BE2C (cell line): ENCODE data around the gene ST6GALNAC2.
"Not testable (repeated sequence)": the region's sequence is repeated elsewhere in the genome, so short reads cannot be mapped to it uniquely, and the experiment has no call there.

ENCODE experiments used
- DNase-seq: peaks from one replicate; pipeline ENCODE4 v3.0.0-alpha.2; 2020
- H3K27me3 ChIP-seq: fragments of 250-450 bp; sonication (Bioruptor Pico); 2 replicates; pipeline ENCODE4 v1.5.1; 2020; ENCODE audit warnings: mild to moderate bottlenecking
- H3K36me3 ChIP-seq: fragments of 250-450 bp; sonication (Bioruptor Pico); 2 replicates; pipeline ENCODE4 v1.5.1; 2020; ENCODE audit warnings: mild to moderate bottlenecking
- H3K4me1 ChIP-seq: fragments of 250-450 bp; sonication (Bioruptor Pico); 2 replicates; pipeline ENCODE4 v1.5.1; 2020
- H3K4me3 ChIP-seq: 2 replicates; pipeline ENCODE4 v1.5.1; 2011; ENCODE audit warnings: low read depth, low read length
- H3K9me3 ChIP-seq: fragments of 250-450 bp; sonication (Bioruptor Pico); 2 replicates; pipeline ENCODE4 v1.5.1; 2020
- CTCF ChIP-seq: IDR thresholded peaks from 2 replicates; pipeline ENCODE4 v1.5.1; 2012; ENCODE audit warnings: mild to moderate bottlenecking, low read depth, low read length

The ST6GALNAC2 gene

GRCh38 chr17:76565728-76566612 lies 19.7 kb downstream of the ST6GALNAC2 start:
- Histone ChIP-seq H3K27me3 (0 out of 2 replicates have a peak, but pooled peaks cover 3% of the 10 kb centered on the region), H3K4me3 (no peak overlapping the region), H3K36me3 (peaks cover 47% of the 10 kb centered on the region), H3K4me1 (peaks cover 9% of the 10 kb centered on the region), H3K9me3 (no peaks in the 10 kb centered on the region)
- no peak for DNase-seq
- TF ChIP-seq CTCF, result no peak

GRCh38 chr17:76564991-76565727 lies 20.5 kb downstream of the ST6GALNAC2 start:
- not testable (repeated sequence) for H3K4me1 ChIP-seq, H3K9me3 ChIP-seq, DNase-seq, H3K4me3 ChIP-seq, H3K27me3 ChIP-seq
- H3K36me3 ChIP-seq, result peaks cover 55% of the 10 kb centered on the region

GRCh38 chr17:76563359-76563758 lies 22.3 kb downstream of the ST6GALNAC2 start:
- peaks cover 12% of the 10 kb centered on the region for H3K4me1 ChIP-seq
- H3K36me3 ChIP-seq, result peaks cover 73% of the 10 kb centered on the region
- H3K9me3 ChIP-seq, result not testable (repeated sequence)

GRCh38 chr17:76562734-76563148 lies 22.9 kb downstream of the ST6GALNAC2 start:
- 0 out of 2 replicates have a peak, but pooled peaks cover 3% of the 10 kb centered on the region for H3K27me3 ChIP-seq
- no peak for TF ChIP-seq CTCF
- peaks cover 12% of the 10 kb centered on the region for H3K4me1 ChIP-seq
- H3K36me3 ChIP-seq, result peaks cover 79% of the 10 kb centered on the region
- no peak overlapping the region for H3K4me3 ChIP-seq
- no peaks in the 10 kb centered on the region for H3K9me3 ChIP-seq
- peak; percentile 48 for DNase-seq

More at GRCh38 chr17:76563359-76563758, 22.3 kb downstream of the ST6GALNAC2 start:
- DNase-seq, H3K27me3 ChIP-seq, H3K4me3 ChIP-seq: not testable (repeated sequence)

- Histone ChIP-seq H3K4me3 (0 out of 2 replicates have a peak overlapping the region, but pooled peaks have one; percentile 21), H3K36me3 (peaks cover 71% of the 10 kb centered on the region), H3K4me1 (peaks cover 8% of the 10 kb centered on the region), H3K9me3 (no peaks in the 10 kb centered on the region), H3K27me3 (0 out of 2 replicates have a peak, but pooled peaks cover 3% of the 10 kb centered on the region)
- no peak for DNase-seq
- TF ChIP-seq CTCF, result no peak
These were observed 23.8 kb downstream of the ST6GALNAC2 start for GRCh38 chr17:76561799-76562268.

GRCh38 chr17:76561332-76561731 lies 24.3 kb downstream of the ST6GALNAC2 start:
- H3K4me1 ChIP-seq, result peaks cover 8% of the 10 kb centered on the region
- TF ChIP-seq CTCF, result no peak
- H3K9me3 ChIP-seq, result no peaks in the 10 kb centered on the region
- 0 out of 2 replicates have a peak, but pooled peaks cover 3% of the 10 kb centered on the region for H3K27me3 ChIP-seq
- peaks cover 66% of the 10 kb centered on the region for H3K36me3 ChIP-seq
- DNase-seq, result no peak
- 0 out of 2 replicates have a peak overlapping the region, but pooled peaks have one; percentile 21 for H3K4me3 ChIP-seq

- Histone ChIP-seq H3K36me3 (peaks cover 61% of the 10 kb centered on the region), H3K4me1 (peaks cover 8% of the 10 kb centered on the region), H3K9me3 (no peaks in the 10 kb centered on the region), H3K4me3 (0 out of 2 replicates have a peak overlapping the region, but pooled peaks have one; percentile 76), H3K27me3 (no peaks in the 10 kb centered on the region)
- DNase-seq, result no peak
- TF ChIP-seq CTCF, result no peak
These were observed 24.8 kb downstream of the ST6GALNAC2 start for GRCh38 chr17:76560877-76561221.
